EH (cell line): ENCODE data around the gene CAB39L.

ENCODE experiments used
- DNase-seq: peaks from one replicate; pipeline ENCODE4 v3.0.0-alpha.2; 2015; ENCODE audit warnings: low read depth

The CAB39L gene

DNA sequence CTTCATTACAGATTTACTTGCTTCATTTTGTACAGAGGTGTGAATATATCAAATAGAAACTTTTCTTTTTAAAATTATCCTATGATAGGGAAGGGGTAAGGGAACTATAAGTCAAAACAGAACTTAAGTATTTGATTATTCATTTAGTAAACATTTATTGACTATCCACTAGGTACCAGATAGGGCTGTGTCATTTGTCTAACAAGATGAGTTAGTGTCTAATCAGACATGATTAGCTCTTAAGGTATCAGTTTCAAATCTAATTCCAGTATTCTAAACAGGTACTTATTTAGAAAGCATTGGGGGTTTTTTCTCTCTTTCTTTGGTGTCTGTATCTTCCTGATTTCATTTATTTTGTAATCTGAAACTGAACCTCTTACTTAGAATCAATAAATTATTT lies 164.0 kb downstream of the CAB39L start:
- DNase-seq = no peak

DNA sequence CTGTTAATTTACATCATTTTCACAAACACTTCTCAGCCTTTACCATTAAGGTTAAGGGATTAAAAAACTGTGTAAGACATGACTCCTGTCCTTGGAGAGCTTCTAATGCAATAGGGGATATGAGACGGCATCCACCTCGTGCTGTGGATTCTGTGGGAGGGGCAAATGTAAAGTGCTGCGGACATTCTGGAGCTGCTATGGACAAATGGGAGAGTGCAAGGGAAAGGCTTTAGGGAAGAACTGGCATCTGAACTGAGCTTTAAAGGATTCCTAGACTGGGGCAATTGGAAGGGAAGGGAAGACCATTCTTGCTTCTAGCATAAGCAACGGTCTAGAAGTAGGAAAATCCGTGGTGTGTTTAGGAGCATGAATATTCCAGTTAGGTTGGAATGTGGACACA lies 164.8 kb downstream of the CAB39L start:
- DNase-seq = no peak

DNA sequence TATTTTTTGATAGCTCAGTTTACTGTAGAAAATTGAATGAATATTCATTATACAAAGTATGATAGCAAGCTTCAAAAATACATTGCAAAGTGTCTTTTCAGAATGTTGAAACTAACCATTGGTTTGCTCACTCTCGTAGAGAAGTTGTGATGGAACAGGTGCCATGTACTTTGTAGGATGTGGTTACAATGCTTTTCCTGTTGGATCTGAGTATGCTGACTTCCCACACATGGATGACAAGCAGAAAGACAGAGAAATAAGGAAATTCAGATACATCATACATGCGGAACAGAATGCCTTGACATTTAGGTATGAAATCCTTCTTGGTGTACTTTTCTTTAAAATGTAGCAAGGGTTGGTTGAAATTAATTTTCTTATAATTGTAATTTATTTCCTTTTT lies 165.7 kb downstream of the CAB39L start:
- no peak for DNase-seq

DNA sequence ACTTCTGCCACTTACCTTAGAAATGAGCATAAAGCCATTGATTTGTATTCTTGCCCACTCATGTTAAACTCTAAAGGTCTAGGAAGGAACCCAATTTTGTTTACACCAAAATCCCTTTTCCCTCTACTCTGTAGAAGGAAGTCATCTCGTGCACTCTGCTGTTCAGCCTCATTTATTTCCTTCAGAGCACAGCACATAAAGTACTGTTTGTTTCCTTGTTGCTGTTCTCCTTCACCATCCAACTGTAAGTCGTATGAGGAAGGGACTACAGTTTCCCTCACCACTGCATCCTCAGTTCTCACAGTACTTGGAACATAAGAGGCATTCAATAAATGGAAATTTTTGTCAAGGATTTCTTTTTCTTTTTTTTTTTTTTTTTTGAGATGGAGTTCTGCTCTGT lies 171.6 kb downstream of the CAB39L start:
- no peak for DNase-seq

DNA sequence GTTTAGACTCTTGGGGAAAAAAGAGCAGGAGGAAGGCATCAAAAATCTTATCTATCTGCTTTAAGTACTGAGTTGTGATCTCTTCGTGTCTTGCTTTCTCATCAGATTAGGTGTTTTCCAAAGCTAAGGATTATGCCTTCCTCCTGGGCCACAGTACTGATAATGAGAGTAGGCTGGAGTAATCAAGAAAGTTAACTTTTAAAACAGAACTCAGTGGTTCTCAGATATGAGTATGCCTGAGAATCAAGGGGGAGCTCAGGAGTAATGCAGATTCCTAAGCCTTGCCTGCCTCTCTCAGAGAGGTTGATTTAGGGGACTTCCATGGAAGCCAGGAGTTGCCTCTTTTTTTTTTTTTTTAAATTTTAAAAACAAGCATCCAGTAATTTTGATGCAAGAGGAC lies 172.6 kb downstream of the CAB39L start:
- no peak for DNase-seq

DNA sequence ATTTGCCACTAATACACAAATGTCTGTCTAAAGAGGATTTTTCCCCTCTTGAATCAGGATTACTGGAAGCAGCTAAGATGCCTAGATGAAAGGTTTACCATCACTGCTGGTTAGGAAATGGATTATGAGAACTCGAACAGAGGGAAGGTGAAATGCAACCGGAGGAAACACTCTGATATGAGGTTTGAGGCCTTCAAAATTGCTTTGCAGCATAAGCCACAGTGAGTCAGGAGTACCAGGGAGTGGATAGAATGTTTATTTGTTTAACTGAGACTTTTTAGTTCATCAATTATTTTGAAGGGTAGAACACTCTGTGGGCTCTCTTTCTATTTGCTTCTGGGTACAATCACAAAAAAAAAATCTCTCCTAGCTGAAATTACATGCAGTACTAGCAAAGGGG lies 178.0 kb downstream of the CAB39L start:
- DNase-seq = peak; percentile 47

DNA sequence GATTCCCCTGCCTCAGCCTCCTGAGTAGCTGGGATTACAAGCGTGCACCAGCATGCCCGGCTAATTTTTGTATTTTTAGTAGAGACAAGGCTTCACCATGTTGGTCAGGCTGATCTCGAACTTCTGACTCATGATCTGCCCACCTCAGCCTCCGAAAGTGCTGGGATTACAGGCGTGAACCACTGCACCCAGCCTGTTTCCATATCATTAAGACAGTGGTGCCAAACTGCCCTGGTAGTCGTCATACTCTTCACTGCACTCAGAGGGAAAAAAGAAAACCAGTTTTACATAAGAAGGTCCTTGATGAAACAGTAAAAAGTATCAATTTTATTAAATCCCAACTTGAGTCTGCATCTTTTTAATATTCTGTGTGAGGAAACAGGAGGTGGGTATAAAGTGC lies 181.2 kb downstream of the CAB39L start:
- DNase-seq = no peak

DNA sequence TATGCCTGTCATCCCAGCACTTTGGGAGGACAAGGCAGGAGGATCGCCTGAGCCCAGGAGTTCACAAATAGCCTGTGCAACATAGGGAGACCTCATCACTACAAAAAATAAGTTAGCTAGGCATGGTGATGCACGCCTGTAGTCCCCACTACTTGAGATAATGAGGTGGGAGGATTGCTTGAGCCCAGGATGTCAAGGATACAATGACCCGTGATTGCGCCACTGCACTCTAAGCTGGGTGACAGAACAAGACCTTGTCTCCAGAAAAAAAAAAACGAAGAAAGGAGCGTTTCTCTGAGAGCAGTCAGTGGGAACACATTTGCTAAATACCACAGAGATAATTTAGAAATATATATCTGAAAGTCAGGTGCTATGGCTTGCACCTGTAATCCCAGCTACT lies 184.3 kb downstream of the CAB39L start:
- DNase-seq = no peak
